IMR-90 (cell line): ENCODE results near the gene UTP4. TPM values are rescaled to one million over a fixed set of nuclear protein-coding genes. Genes with fewer than 3 reads are reported as not detected.

ENCODE experiments used
- ATAC-seq: fragments of 200-7000 bp; cut with Tn5 transposase; 2 replicates; pipeline ENCODE4 v1.9.1; 2020; ENCODE audit warnings: low read depth, mild to moderate bottlenecking, moderate library complexity
- BruUV-seq: library from RNA; stranded (reverse); fragments of 400-500 nt; replicated peaks from 2 replicates; lab custom pipeline; 2021; lab: Mats Ljungman, UMichigan
- CTCF ChIA-PET: fragments of 300-600 bp; formaldehyde crosslinking; extraction: SDS; loops from one replicate; lab custom pipeline; 2021; ENCODE audit warnings: antibody characterized with exemption; lab: Yijun Ruan, JAX
- POLR2A ChIA-PET: fragments of 300-600 bp; sonication (Branson Sonifier 250); formaldehyde crosslinking; loops from one replicate; lab custom pipeline; 2022; ENCODE audit warnings: antibody characterized with exemption; ENCODE audit not compliant: unreplicated experiment; lab: Charles Lee
- DNase-seq: peaks from one replicate; pipeline ENCODE4 v3.0.0; 2013
- H2AFZ ChIP-seq: replicated peaks from 2 replicates; pipeline ENCODE3; 2013; ENCODE audit warnings: low read length, mild to moderate bottlenecking; ENCODE audit not compliant: poor library complexity
- H2AK5ac ChIP-seq: 2 replicates; pipeline ENCODE4 v1.6.1; 2013; ENCODE audit warnings: low read depth, low read length, inconsistent platforms
- H2AK9ac ChIP-seq: replicated peaks from 2 replicates; pipeline ENCODE3; 2013; ENCODE audit warnings: mild to moderate bottlenecking, low read depth, low read length, moderate library complexity; ENCODE audit not compliant: poor library complexity
- H2BK120ac ChIP-seq: 2 replicates; pipeline ENCODE4 v1.6.1; 2013; ENCODE audit warnings: low read depth, low read length, inconsistent platforms
- H2BK15ac ChIP-seq: 3 replicates; pipeline ENCODE4 v1.6.1; 2013; ENCODE audit warnings: low read depth, low read length, inconsistent platforms
- H2BK20ac ChIP-seq: 2 replicates; pipeline ENCODE4 v1.6.1; 2013; ENCODE audit warnings: low read depth, mild to moderate bottlenecking, inconsistent platforms, low read length, moderate library complexity
- H2BK5ac ChIP-seq: 2 replicates; pipeline ENCODE4 v1.6.1; 2013; ENCODE audit warnings: mild to moderate bottlenecking, low read depth, low read length, inconsistent platforms; ENCODE audit not compliant: poor library complexity, severe bottlenecking
- H3K14ac ChIP-seq: replicated peaks from 2 replicates; pipeline ENCODE4 v1.6.1; 2013; ENCODE audit warnings: low read depth, low read length, inconsistent platforms
- H3K18ac ChIP-seq: 2 replicates; pipeline ENCODE4 v1.6.1; 2013; ENCODE audit warnings: low read depth, low read length, control low read depth
- H3K23ac ChIP-seq: 2 replicates; pipeline ENCODE4 v1.6.1; 2013; ENCODE audit warnings: low read depth, low read length, inconsistent platforms
- H3K27ac ChIP-seq: 2 replicates; pipeline ENCODE4 v1.5.1; 2013; ENCODE audit warnings: mild to moderate bottlenecking, control low read depth, low read length; ENCODE audit not compliant: insufficient read depth
- H3K27me3 ChIP-seq: 2 replicates; pipeline ENCODE4 v1.6.1; 2013; ENCODE audit warnings: low read length; ENCODE audit not compliant: control insufficient read depth, insufficient read depth
- H3K36me3 ChIP-seq: 2 replicates; pipeline ENCODE4 v1.6.1; 2013; ENCODE audit warnings: low read length, mixed read lengths; ENCODE audit not compliant: control insufficient read depth, insufficient read depth
- H3K4ac ChIP-seq: 2 replicates; pipeline ENCODE4 v1.6.1; 2013; ENCODE audit warnings: low read depth, low read length, inconsistent platforms
- H3K4me1 ChIP-seq: 2 replicates; pipeline ENCODE4 v1.6.1; 2013; ENCODE audit warnings: low read length, mixed read lengths; ENCODE audit not compliant: control insufficient read depth, insufficient read depth
- H3K4me2 ChIP-seq: 2 replicates; pipeline ENCODE4 v1.6.1; 2013; ENCODE audit warnings: low read depth, mild to moderate bottlenecking, control low read depth, low read length, moderate library complexity
- H3K4me3 ChIP-seq: 2 replicates; pipeline ENCODE4 v1.5.1; 2013; ENCODE audit warnings: low read depth, mild to moderate bottlenecking, control low read depth, low read length, moderate library complexity; ENCODE audit not compliant: insufficient read depth
- H3K56ac ChIP-seq: 2 replicates; pipeline ENCODE4 v1.6.1; 2013; ENCODE audit warnings: low read length, inconsistent platforms; ENCODE audit not compliant: insufficient read depth; ENCODE audit errors: extremely low read depth
- H3K79me1 ChIP-seq, 2 experiments: 2 replicates each; pipeline ENCODE4 v1.6.1; 2013; ENCODE audit warnings: low read length in 2 of 2, inconsistent platforms in 1 of 2, low read depth in 1 of 2
- H3K9ac ChIP-seq: 2 replicates; pipeline ENCODE4 v1.6.1; 2013; ENCODE audit warnings: low read depth, low read length, control low read depth
- H3K9me1 ChIP-seq: 2 replicates; pipeline ENCODE4 v1.6.1; 2013; ENCODE audit warnings: low read length, inconsistent platforms; ENCODE audit not compliant: insufficient read depth
- H3K9me3 ChIP-seq: 2 replicates; pipeline ENCODE4 v1.6.1; 2013; ENCODE audit warnings: low read length; ENCODE audit not compliant: control insufficient read depth, insufficient read depth
- H4K20me1 ChIP-seq: 2 replicates; pipeline ENCODE4 v1.6.1; 2013; ENCODE audit warnings: low read length, inconsistent platforms; ENCODE audit not compliant: insufficient read depth
- H4K5ac ChIP-seq: 2 replicates; pipeline ENCODE4 v1.6.1; 2013; ENCODE audit warnings: mild to moderate bottlenecking, low read depth, low read length, control low read depth
- H4K8ac ChIP-seq, 2 experiments: 2 replicates each; pipeline ENCODE4 v1.6.1; 2013; ENCODE audit warnings: low read depth in 2 of 2, low read length in 2 of 2, control low read depth in 1 of 2, inconsistent platforms in 1 of 2
- H4K91ac ChIP-seq: 2 replicates; pipeline ENCODE4 v1.6.1; 2013; ENCODE audit warnings: low read depth, low read length, inconsistent platforms; ENCODE audit not compliant: insufficient read depth
- CEBPB ChIP-seq: IDR thresholded peaks from 2 replicates; pipeline ENCODE4 v1.6.1; 2012; ENCODE audit warnings: low read depth, low read length, improper control_type of control experiment
- MAFK ChIP-seq: IDR thresholded peaks from 2 replicates; pipeline ENCODE4 v1.6.1; 2012; ENCODE audit warnings: low read depth, low read length, improper control_type of control experiment
- MAZ ChIP-seq: IDR thresholded peaks from 2 replicates; pipeline ENCODE4 v1.6.1; 2012; ENCODE audit warnings: low read depth, mild to moderate bottlenecking, low read length, improper control_type of control experiment, moderate library complexity, borderline replicate concordance
- NFE2L2 ChIP-seq: fragments of 150-350 bp; IDR thresholded peaks from 2 replicates; pipeline ENCODE4 v1.6.1; 2016; ENCODE audit warnings: low read depth, mild to moderate bottlenecking, low read length
- SMC3 ChIP-seq: fragments of 150-350 bp; IDR thresholded peaks from 2 replicates; pipeline ENCODE4 v1.6.1; 2016; ENCODE audit warnings: low read depth, mild to moderate bottlenecking, antibody characterized with exemption, low read length, moderate library complexity
- WGBS, 2 experiments: methylation state at CpG; one replicate each; pipeline versions ENCODE4 v1.1.5 to v1.1.7; 2013; ENCODE audit warnings: missing lambda C conversion rate in 2 of 2; ENCODE audit not compliant: insufficient read length in 1 of 2; ENCODE audit errors: extremely low coverage in 2 of 2; 5-methylcytosine and 5-hydroxymethylcytosine counted together
- dilution Hi-C: fragments of 300-500 bp; cut with HindIII; formaldehyde crosslinking; loops from one replicate; pipeline ENCODE4 v1.14.3; 2018; ENCODE audit warnings: low sequenced_read_pairs; ENCODE audit not compliant: unreplicated experiment
- in situ Hi-C: fragments of 300-500 bp; cut with MboI; formaldehyde crosslinking; loops from 3 replicates; pipeline ENCODE4 v1.14.3; 2019; ENCODE audit warnings: low sequenced_read_pairs, inconsistent platforms, mixed read lengths
- intact Hi-C: fragments of 100-400 bp; cut with micrococcal nuclease; formaldehyde crosslinking; loops from 2 replicates; pipeline ENCODE4 v1.10.0; 2022
- polyA plus RNA-seq, 3 experiments: library from polyadenylated mRNA; depleted of rRNA; stranded (reverse); fragments of >200 nt; gene quantifications; 2 replicates each; pipeline ENCODE4 v1.2.3, GENCODE V29; 2012; ENCODE audit warnings: low replicate concordance in 1 of 3
- total RNA-seq: library from RNA; depleted of rRNA; stranded (reverse); fragments of >200 nt; gene quantifications from 2 replicates; pipeline ENCODE4 v1.2.3, GENCODE V29; 2012
- TF ChIP-seq, protein P1 (sequence below): fragments of 150-350 bp; IDR thresholded peaks from 2 replicates; pipeline ENCODE4 v1.6.1; 2017; ENCODE audit warnings: mild to moderate bottlenecking, antibody characterized with exemption, low read length, low read depth

UTP4 gene
- total and polyA plus RNA-seq, 2 of the 4 experiments (the other 2 are of a cell fraction) = 32.1 to 61.8 TPM

DNA sequence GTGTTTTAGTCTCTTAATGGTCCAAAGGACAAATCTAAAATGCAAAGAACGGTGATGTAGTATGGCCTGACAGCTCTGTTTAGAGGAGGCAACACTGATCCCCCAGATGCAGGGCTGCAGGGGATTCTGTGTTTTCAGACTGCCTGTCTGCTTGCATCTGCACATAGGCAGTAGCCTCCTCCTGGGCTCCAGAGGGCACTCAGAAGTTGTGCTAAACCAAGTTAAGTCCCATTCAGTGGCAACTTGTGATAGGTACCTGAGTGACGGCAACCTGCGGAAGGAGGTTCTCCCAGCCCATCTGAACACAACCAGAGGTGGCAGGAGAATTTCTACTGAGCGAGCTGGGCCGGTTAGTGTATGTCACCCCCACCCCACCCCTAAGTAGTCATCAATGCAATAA is 17.1 kb upstream of the UTP4 start:
- Histone ChIP-seq H3K27me3 (no peaks in the 10 kb centered on the region), H2AK5ac (no peak overlapping the region), H2AFZ (no peak overlapping the region), H3K14ac (no peak overlapping the region), H3K18ac (no peak overlapping the region), H3K9me3 (no peaks in the 10 kb centered on the region), H3K4me1 (no peaks in the 10 kb centered on the region), H3K56ac (no peak overlapping the region), H3K4ac (no peak overlapping the region), H4K91ac (no peak overlapping the region), H4K8ac (no peak overlapping the region), H2BK20ac (no peak overlapping the region), H3K9me1 (peaks cover 11% of the 10 kb centered on the region), H3K9ac (no peak overlapping the region), H4K5ac (no peak overlapping the region), H3K36me3 (peaks cover 54% of the 10 kb centered on the region), H2BK120ac (no peak overlapping the region), H3K4me2 (no peak overlapping the region), H2AK9ac (no peak overlapping the region), H3K23ac (no peak overlapping the region), H3K4me3 (no peak overlapping the region), H2BK5ac (no peak overlapping the region), H3K79me1 (peaks cover 25 to 62% of the 10 kb centered on the region in 2 experiments), H4K20me1 (peaks cover 23% of the 10 kb centered on the region), H3K27ac (no peak overlapping the region), H2BK15ac (no peak overlapping the region)
- dilution Hi-C loops (no loop called here), in situ Hi-C loops (loop anchor here (5.0 to 10.0 kb wide), 3 partner anchors 141 to 411 kb away; no protein-coding TSS in a partner anchor), intact Hi-C loops (no loop called here)
- ATAC-seq (no peak), DNase-seq (no peak)
- TF ChIP-seq MAFK = no peak
- no peak for TF ChIP-seq SMC3
- no peak for TF ChIP-seq NFE2L2
- no peak for TF ChIP-seq MAZ
- no peak for TF ChIP-seq CEBPB
- TF ChIP-seq, protein P1, sequence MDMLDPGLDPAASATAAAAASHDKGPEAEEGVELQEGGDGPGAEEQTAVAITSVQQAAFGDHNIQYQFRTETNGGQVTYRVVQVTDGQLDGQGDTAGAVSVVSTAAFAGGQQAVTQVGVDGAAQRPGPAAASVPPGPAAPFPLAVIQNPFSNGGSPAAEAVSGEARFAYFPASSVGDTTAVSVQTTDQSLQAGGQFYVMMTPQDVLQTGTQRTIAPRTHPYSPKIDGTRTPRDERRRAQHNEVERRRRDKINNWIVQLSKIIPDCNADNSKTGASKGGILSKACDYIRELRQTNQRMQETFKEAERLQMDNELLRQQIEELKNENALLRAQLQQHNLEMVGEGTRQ = no peak
- CTCF ChIA-PET = interaction anchor here (0.6 kb wide), 1 partner anchor 51 kb away, joined by 3 read pairs; no protein-coding TSS in a partner anchor
- no TSS peak for BruUV-seq
- POLR2A ChIA-PET = no interaction called here
- WGBS, 2 experiments = no CpG with 5 or more reads among the region's 5 CpGs
